Measurements from ENCODE around the gene SHC2.

DNA sequence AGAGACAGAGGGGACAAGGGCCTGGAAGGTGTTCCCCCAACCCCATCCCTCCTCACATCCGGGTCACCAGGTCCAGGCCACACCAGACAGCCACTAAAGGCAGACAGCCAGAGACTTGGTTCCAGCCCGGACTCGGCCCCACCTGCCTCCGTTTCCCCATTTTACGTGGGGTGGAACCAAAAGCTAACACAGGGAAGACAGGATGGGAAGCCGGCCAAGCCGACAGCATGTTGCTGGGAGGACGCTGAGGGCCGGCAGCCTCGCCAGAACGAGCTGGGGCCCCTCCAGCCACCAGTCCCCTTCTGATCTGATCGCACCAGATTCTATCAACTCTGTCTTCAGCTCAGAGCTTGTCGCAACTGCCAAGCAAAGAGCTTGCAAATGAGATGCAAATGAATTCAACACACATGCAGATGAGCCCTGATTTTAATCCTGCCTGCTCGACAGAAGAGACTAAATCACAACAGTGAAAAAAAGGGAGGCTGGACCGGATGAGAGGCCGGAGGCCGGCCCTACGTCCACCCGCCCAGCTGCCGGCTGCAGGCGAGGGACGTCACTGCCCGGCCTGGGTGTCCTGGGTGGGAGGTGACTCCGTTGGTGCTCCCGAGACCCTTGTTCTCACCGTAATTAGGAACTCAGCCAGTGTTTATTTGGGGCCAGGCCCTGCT, 17.5 kb upstream of the SHC2 start:
- TF ChIP-seq, protein P1, sequence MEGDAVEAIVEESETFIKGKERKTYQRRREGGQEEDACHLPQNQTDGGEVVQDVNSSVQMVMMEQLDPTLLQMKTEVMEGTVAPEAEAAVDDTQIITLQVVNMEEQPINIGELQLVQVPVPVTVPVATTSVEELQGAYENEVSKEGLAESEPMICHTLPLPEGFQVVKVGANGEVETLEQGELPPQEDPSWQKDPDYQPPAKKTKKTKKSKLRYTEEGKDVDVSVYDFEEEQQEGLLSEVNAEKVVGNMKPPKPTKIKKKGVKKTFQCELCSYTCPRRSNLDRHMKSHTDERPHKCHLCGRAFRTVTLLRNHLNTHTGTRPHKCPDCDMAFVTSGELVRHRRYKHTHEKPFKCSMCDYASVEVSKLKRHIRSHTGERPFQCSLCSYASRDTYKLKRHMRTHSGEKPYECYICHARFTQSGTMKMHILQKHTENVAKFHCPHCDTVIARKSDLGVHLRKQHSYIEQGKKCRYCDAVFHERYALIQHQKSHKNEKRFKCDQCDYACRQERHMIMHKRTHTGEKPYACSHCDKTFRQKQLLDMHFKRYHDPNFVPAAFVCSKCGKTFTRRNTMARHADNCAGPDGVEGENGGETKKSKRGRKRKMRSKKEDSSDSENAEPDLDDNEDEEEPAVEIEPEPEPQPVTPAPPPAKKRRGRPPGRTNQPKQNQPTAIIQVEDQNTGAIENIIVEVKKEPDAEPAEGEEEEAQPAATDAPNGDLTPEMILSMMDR (conservative IDR thresholded peaks at IDR 0.05; ENCODE audit: low read depth, low read length) = no peak
- no peak for TF ChIP-seq EZH2 (IDR thresholded peaks at IDR 0.05; ENCODE audit: borderline replicate concordance, low read depth, low read length, poor library complexity, severe bottlenecking)
